HG03565 (cell line): ENCODE measurements around the gene STRN3.
A peak's percentile ranks its signal among the peaks of the same experiment; 100 is the strongest.
"Not testable (repeated sequence)": the region's sequence is repeated elsewhere in the genome, so short reads cannot be mapped to it uniquely, and the experiment has no call there.

Experiments
- ATAC-seq: cut with Tn5 transposase; IDR thresholded peaks from one replicate; pipeline ENCODE4 v1.9.1; 2021; ENCODE audit warnings: mild to moderate bottlenecking, moderate library complexity; ENCODE audit not compliant: unreplicated experiment

STRN3 gene

GRCh38 chr14:31003284-31003683 is 22.9 kb downstream of the STRN3 start:
- no peak for ATAC-seq

- ATAC-seq, result no peak
Observed at GRCh38 chr14:31001339-31001658, 24.9 kb downstream of the STRN3 start.

GRCh38 chr14:31000629-31001338 is 25.4 kb downstream of the STRN3 start:
- no peak for ATAC-seq

- no peak for ATAC-seq
Observed at GRCh38 chr14:30999038-30999773, 27.0 kb downstream of the STRN3 start.

- no peak for ATAC-seq
Observed at GRCh38 chr14:30998100-30998706, 28.0 kb downstream of the STRN3 start.

- no peak for ATAC-seq
Observed at GRCh38 chr14:30996892-30997659, 29.1 kb downstream of the STRN3 start.

- ATAC-seq, result no peak
Observed at GRCh38 chr14:30995689-30996088, 30.5 kb downstream of the STRN3 start.

GRCh38 chr14:30994681-30995620 is 31.2 kb downstream of the STRN3 start:
- peak; percentile 68 for ATAC-seq

GRCh38 chr14:30993071-30993470 is 33.1 kb downstream of the STRN3 start:
- no peak for ATAC-seq

GRCh38 chr14:30991408-30991807 is 34.8 kb downstream of the STRN3 start:
- no peak for ATAC-seq

- no peak for ATAC-seq
Observed at GRCh38 chr14:30990770-30991169, 35.4 kb downstream of the STRN3 start.

- ATAC-seq, result no peak
Observed at GRCh38 chr14:30988509-30988908, 37.7 kb downstream of the STRN3 start.

GRCh38 chr14:30985796-30986195 is 40.4 kb downstream of the STRN3 start:
- no peak for ATAC-seq

- ATAC-seq, result no peak
Observed at GRCh38 chr14:30983858-30984257, 42.3 kb downstream of the STRN3 start.

- no peak for ATAC-seq
Observed at GRCh38 chr14:30982533-30982932, 43.6 kb downstream of the STRN3 start.

GRCh38 chr14:30980980-30981379 is 45.2 kb downstream of the STRN3 start:
- no peak for ATAC-seq

GRCh38 chr14:30980106-30980704 is 46.0 kb downstream of the STRN3 start:
- ATAC-seq, result not testable (repeated sequence)

GRCh38 chr14:30977752-30978151 is 48.4 kb downstream of the STRN3 start:
- no peak for ATAC-seq

GRCh38 chr14:30974628-30975027 is 51.6 kb downstream of the STRN3 start:
- ATAC-seq, result no peak
